HG03469 (cell line): Measurements from ENCODE around the gene PPP1CA.

Experiments used
- ATAC-seq: cut with Tn5 transposase; IDR thresholded peaks from one replicate; pipeline ENCODE4 v1.9.1; 2021; ENCODE audit warnings: mild to moderate bottlenecking, moderate library complexity, moderate number of reproducible peaks; ENCODE audit not compliant: unreplicated experiment

The PPP1CA gene

GRCh38 chr11:67353317-67354074, 48.2 kb downstream of the PPP1CA start, which contains the start of gene POLD4:
Gene POLD4 (minus strand): TSS chr11:67353546. CDS start chr11:67353399, 147 bp downstream.
- peak; percentile 53 for ATAC-seq

GRCh38 chr11:67352546-67353316, 48.9 kb downstream of the PPP1CA start:
- ATAC-seq, result no peak

GRCh38 chr11:67351275-67352005, 50.2 kb downstream of the PPP1CA start:
- no peak for ATAC-seq

GRCh38 chr11:67349928-67350465, 51.7 kb downstream of the PPP1CA start:
- no peak for ATAC-seq

- ATAC-seq, result no peak
Observed at GRCh38 chr11:67349457-67349856, 52.2 kb downstream of the PPP1CA start.

- no peak for ATAC-seq
Observed at GRCh38 chr11:67349036-67349435, 52.6 kb downstream of the PPP1CA start.
